ENCODE measurements around the gene DAB1.

Gene DAB1

GRCh38 chr1:57058652-57059501 lies 365.0 kb downstream of the DAB1 start:
- FAIRE-seq, result no peak

GRCh38 chr1:57048856-57049255 lies 375.0 kb downstream of the DAB1 start:
- no peak for FAIRE-seq
- no peak for DNase-seq (ENCODE audit: insufficient read length, low spot score)
- TF ChIP-seq POLR2A (IDR thresholded peaks at IDR 0.05; ENCODE audit: low read depth, low read length), result no peak

More at GRCh38 chr1:57058652-57059501, 365.0 kb downstream of the DAB1 start:
- TF ChIP-seq POLR2A (IDR thresholded peaks at IDR 0.05; ENCODE audit: low read depth, low read length), result no peak
- no peak for DNase-seq (ENCODE audit: insufficient read length, low spot score)

GRCh38 chr1:57046462-57046861 lies 377.4 kb downstream of the DAB1 start:
- FAIRE-seq (no peak), DNase-seq (ENCODE audit: insufficient read length, low spot score) (no peak)
- no peak for TF ChIP-seq POLR2A (IDR thresholded peaks at IDR 0.05; ENCODE audit: low read depth, low read length)

DNA sequence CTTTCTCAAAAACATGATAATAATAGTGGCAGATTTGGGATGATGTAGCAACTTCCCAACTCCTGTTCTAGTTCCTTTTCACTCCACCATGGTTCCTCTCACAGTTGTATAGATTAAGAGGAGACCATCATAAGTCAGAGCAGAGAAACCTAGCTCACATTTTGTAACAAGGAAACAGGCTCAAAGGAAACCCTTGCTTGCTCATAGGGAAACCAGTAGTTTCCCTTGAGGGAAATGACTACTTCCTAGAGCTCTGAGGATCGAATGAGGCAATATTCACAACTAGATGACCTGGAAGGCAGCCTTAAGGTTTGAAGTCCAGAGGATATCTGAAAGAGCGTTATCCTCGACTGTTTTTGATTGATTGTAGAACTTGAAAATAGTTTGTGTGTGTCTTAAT lies 382.0 kb downstream of the DAB1 start:
- DNase-seq (ENCODE audit: insufficient read length, low spot score), result no peak
- no peak for FAIRE-seq
- TF ChIP-seq POLR2A (IDR thresholded peaks at IDR 0.05; ENCODE audit: low read depth, low read length), result no peak

GRCh38 chr1:57040811-57041210 lies 383.0 kb downstream of the DAB1 start:
- FAIRE-seq (no peak), DNase-seq (ENCODE audit: insufficient read length, low spot score) (no peak)
- no peak for TF ChIP-seq POLR2A (IDR thresholded peaks at IDR 0.05; ENCODE audit: low read depth, low read length)

DNA sequence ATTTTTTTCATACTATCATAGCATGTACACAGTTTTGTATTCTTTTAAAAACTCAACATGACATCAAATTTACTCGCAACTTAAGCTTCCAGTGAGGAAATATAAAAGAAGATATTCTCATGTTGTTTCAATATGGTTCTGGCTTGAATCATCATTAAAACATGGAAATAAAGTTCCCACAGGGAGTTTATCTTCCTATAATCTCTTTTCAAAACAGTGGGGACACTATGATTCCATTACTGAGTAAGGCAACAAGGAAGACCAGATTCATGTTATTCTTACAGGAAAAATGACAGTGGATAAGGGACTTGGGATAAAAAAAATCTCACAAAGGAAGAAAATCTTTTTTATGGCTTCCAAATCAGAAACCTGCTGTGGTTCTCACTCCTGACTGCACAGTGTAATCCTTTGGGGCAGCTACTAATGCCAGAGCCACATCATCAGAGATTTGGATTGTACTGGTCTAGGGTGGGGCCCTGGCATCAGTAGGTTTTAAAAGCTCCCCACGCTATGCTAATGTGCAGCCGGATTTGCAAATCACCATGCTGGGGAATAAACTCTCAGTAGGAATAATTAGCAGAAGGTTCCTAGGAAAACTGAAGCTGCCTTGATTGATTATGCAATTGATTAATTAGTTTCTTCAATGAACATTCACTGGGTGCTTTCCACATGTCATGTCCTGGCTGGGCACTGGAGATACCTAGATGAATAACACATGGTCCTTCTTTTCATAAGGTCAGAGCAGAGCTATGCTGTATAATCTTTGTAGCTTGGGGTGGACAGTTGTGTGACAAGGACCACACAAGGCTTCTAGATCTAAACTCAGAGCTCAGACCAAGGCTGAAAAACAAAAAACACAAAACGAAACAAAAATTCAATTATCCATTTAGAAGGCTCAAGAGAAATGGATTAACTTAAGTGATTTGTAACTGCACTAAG lies 386.9 kb downstream of the DAB1 start:
- FAIRE-seq, result no peak

DNA sequence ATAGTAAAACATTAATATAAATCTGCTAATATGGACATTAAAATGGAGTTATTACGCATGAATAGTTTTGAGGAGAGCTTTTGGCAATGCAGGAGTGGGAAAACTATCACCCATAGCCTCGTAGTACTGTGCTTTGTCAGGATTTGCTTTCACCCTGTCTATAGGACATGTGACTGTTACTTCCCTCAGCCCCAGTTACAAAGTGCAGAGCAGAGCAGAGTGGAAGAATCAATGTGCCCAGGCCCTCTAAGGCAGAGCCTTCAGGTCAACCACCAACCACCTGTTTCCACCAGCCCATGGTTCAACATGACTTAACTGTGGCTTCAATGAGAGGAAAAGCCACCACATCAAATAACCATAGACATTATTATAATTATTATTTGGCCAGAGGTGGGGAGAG lies 389.1 kb downstream of the DAB1 start:
- DNase-seq (ENCODE audit: insufficient read length, low spot score) (no peak), FAIRE-seq (no peak)
- TF ChIP-seq POLR2A (IDR thresholded peaks at IDR 0.05; ENCODE audit: low read depth, low read length), result no peak

More for the DNA sequence above, 386.9 kb downstream of the DAB1 start:
- TF ChIP-seq POLR2A (IDR thresholded peaks at IDR 0.05; ENCODE audit: low read depth, low read length), result no peak
- DNase-seq (ENCODE audit: insufficient read length, low spot score), result no peak

DNA sequence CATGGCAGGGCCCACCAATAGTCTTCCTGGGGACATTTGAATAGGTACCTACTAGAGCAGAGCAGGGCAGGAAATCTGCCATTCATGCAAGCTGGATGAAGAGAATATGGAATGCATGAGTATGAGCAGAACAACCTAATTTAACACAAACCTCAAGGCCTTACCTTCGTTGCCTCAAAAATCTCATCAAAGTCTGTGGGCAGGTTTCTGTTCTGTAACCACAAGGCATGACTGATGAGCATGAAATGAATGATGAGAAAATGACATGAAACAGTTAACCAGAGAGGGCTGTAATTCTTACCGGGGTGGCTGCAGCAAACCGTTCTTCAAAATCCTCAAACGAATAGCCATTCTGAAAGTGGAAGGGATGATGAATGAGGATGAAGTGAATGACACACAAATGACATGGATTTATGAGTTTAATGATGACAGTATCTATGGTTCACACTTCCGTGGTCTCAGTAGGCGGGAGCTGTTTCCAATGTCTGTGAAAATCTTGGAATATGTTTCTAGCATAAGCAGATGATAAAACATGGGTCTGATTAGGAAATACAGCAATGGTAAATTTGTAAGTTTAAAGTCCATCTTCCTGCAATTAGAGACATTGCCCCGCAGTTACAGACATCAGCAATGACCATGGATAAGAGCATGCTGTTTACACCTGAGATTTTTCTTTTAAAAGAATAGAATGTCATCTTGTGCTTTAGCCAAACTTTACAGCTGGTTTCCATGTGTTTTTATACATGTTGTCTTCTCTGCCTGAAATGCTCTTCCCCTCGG lies 390.4 kb downstream of the DAB1 start:
- no peak for DNase-seq (ENCODE audit: insufficient read length, low spot score)
- FAIRE-seq, result no peak
- TF ChIP-seq POLR2A (IDR thresholded peaks at IDR 0.05; ENCODE audit: low read depth, low read length), result no peak

DNA sequence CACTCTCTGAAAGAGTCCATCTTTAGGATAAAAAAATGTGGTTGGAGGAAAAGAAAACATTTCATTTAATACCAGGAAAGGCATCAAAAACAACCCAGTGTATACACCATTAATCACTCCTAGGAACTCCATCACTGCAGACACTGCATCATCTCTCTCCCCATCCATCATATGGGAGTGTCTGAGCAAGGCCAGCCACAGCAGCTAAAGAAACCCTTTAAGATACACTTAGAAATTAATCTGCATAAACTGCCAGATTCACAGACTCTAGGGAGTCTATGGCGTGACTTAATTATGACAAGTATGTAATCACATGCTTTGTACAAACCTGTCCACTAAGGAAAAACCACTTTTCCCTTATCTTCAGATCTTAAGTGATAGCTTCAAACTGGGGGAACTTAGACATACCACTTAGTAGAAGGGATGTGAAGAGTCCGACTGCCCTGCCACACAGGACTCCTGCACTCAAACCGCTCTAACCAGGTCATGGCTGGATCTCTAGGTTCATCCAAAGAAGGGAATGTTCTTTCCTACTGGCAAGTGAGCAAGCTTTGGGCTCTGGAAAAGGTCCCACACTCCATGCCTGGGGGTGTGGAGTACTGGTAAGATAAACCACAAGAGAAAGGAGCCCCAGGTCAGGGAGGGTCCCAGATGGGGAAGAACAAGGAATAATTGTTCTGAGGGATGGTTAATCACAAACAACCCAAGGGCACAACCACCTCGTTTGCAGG lies 397.1 kb downstream of the DAB1 start:
- no peak for DNase-seq (ENCODE audit: insufficient read length, low spot score)
- no peak for TF ChIP-seq POLR2A (IDR thresholded peaks at IDR 0.05; ENCODE audit: low read depth, low read length)
- FAIRE-seq, result no peak

DNA sequence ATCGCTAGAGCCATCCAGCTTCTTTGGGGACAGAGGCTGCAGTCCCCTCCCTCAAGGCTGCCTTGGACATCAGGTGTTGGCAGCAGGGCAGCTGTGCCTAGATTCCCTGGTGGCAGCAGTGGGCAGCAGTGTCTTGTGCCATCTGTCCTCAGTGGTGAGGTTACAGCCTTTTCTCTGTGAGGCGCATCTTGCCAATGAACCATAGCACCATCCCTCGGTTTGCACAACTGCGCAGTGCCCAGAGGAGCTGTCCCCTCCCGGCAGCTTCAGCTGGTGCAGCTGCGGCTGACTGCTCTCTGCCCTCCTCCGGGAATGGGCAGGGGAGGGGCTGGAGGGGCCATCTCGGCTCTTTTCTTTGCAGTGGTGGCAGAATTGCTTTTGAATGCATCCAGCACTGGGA lies 399.0 kb downstream of the DAB1 start:
- FAIRE-seq (no peak), DNase-seq (ENCODE audit: insufficient read length, low spot score) (no peak)
- TF ChIP-seq POLR2A (IDR thresholded peaks at IDR 0.05; ENCODE audit: low read depth, low read length), result no peak

GRCh38 chr1:57024428-57024827 lies 399.4 kb downstream of the DAB1 start:
- FAIRE-seq (no peak), DNase-seq (ENCODE audit: insufficient read length, low spot score) (no peak)
- no peak for TF ChIP-seq POLR2A (IDR thresholded peaks at IDR 0.05; ENCODE audit: low read depth, low read length)

GRCh38 chr1:57020216-57020615 lies 403.6 kb downstream of the DAB1 start:
- DNase-seq (ENCODE audit: insufficient read length, low spot score), result no peak
- TF ChIP-seq POLR2A (IDR thresholded peaks at IDR 0.05; ENCODE audit: low read depth, low read length), result no peak
- no peak for FAIRE-seq

GRCh38 chr1:57019236-57019839 lies 404.5 kb downstream of the DAB1 start:
- TF ChIP-seq POLR2A (IDR thresholded peaks at IDR 0.05; ENCODE audit: low read depth, low read length), result no peak
- FAIRE-seq (no peak), DNase-seq (ENCODE audit: insufficient read length, low spot score) (no peak)

All from H54 (cell line).